ENCODE results near the gene HDHD3. TPM values are rescaled to one million over a fixed set of nuclear protein-coding genes. Genes with fewer than 3 reads are reported as not detected.
"Not testable (repeated sequence)": the region's sequence is repeated elsewhere in the genome, so short reads cannot be mapped to it uniquely, and the experiment has no call there.

The HDHD3 gene
- total RNA-seq: 15.4 TPM
- long read RNA-seq, transcript HDHD3-203 (3 exons, 913 nt): minor isoform, 27 of 66 reads
- long read RNA-seq, transcript HDHD3-202 (3 exons, 1,497 nt): major isoform, 39 of 66 reads
- long read RNA-seq, partial matches to known transcripts: 0 of 66 reads
- long read RNA-seq, other reads (novel, unspliced or antisense): 0 of 66 reads

GRCh38 chr9:113376634-113377567 lies at the start of gene HDHD3:
Gene HDHD3, minus strand, starts transcription at chr9:113376986. Its CDS starts 2,632 bp downstream, at chr9:113374354.
- no peak for DNase-seq (ENCODE audit: low spot score)

GRCh38 chr9:113425072-113425471 lies 48.3 kb upstream of the HDHD3 start:
- no peak for DNase-seq (ENCODE audit: low spot score)

GRCh38 chr9:113421726-113422125 lies 44.9 kb upstream of the HDHD3 start:
- DNase-seq (ENCODE audit: low spot score): no peak

GRCh38 chr9:113417370-113417769 lies 40.6 kb upstream of the HDHD3 start:
- DNase-seq (ENCODE audit: low spot score): no peak

GRCh38 chr9:113416149-113416721 lies 39.4 kb upstream of the HDHD3 start:
- no peak for DNase-seq (ENCODE audit: low spot score)

- DNase-seq (ENCODE audit: low spot score): peak; percentile 98
Observed at GRCh38 chr9:113410207-113410864, 33.5 kb upstream of the HDHD3 start, which contains the start of the genes C9orf43 and POLE3. Gene C9orf43, plus strand, starts transcription at chr9:113410747. Its CDS starts 2,747 bp downstream, at chr9:113413494. Gene POLE3, minus strand, starts transcription at chr9:113410675. Its CDS starts 382 bp downstream, at chr9:113410293.

- DNase-seq (ENCODE audit: low spot score): no peak
Observed at GRCh38 chr9:113409883-113410206, 33.1 kb upstream of the HDHD3 start.

GRCh38 chr9:113409481-113409880 lies 32.7 kb upstream of the HDHD3 start:
- DNase-seq (ENCODE audit: low spot score): no peak

- not testable (repeated sequence) for DNase-seq (ENCODE audit: low spot score)
Observed at GRCh38 chr9:113406873-113407511, 30.2 kb upstream of the HDHD3 start.

- DNase-seq (ENCODE audit: low spot score): not testable (repeated sequence)
Observed at GRCh38 chr9:113406353-113406752, 29.6 kb upstream of the HDHD3 start.

- DNase-seq (ENCODE audit: low spot score): no peak
Observed at GRCh38 chr9:113403646-113404045, 26.9 kb upstream of the HDHD3 start.

- peak; percentile 100 for DNase-seq (ENCODE audit: low spot score)
Observed at GRCh38 chr9:113401027-113401792, 24.4 kb upstream of the HDHD3 start, which contains the start of gene ALAD. Gene ALAD, minus strand, starts transcription at chr9:113401284. Its CDS starts 7,725 bp downstream, at chr9:113393559.

- peak; percentile 43 for DNase-seq (ENCODE audit: low spot score)
Observed at GRCh38 chr9:113399646-113400200, 22.9 kb upstream of the HDHD3 start.

- peak; percentile 37 for DNase-seq (ENCODE audit: low spot score)
Observed at GRCh38 chr9:113398796-113399195, 22.0 kb upstream of the HDHD3 start.

GRCh38 chr9:113397203-113397631 lies 20.4 kb upstream of the HDHD3 start:
- peak; percentile 47 for DNase-seq (ENCODE audit: low spot score)

GRCh38 chr9:113395000-113395861 lies 18.4 kb upstream of the HDHD3 start:
- DNase-seq (ENCODE audit: low spot score): peak; percentile 20

GRCh38 chr9:113393281-113393680 lies 16.5 kb upstream of the HDHD3 start:
- DNase-seq (ENCODE audit: low spot score): no peak

GRCh38 chr9:113391917-113392316 lies 15.1 kb upstream of the HDHD3 start:
- no peak for DNase-seq (ENCODE audit: low spot score)
